Measurements from ENCODE around the gene KRTAP10-12.

The KRTAP10-12 gene

GRCh38 chr21:44712203-44713028 lies 15.4 kb downstream of the KRTAP10-12 start:
- no peak for DNase-seq

- DNase-seq, result no peak
Observed at GRCh38 chr21:44713130-44713529, 16.2 kb downstream of the KRTAP10-12 start.

- no peak for DNase-seq
Observed at GRCh38 chr21:44713846-44714245, 16.9 kb downstream of the KRTAP10-12 start.

- DNase-seq, result no peak
Observed at GRCh38 chr21:44714905-44715304, 17.9 kb downstream of the KRTAP10-12 start.

- DNase-seq, result no peak
Observed at GRCh38 chr21:44716984-44717383, 20.0 kb downstream of the KRTAP10-12 start.

GRCh38 chr21:44718093-44718492 lies 21.1 kb downstream of the KRTAP10-12 start:
- DNase-seq, result no peak

GRCh38 chr21:44718571-44718970 lies 21.6 kb downstream of the KRTAP10-12 start:
- DNase-seq, result no peak

GRCh38 chr21:44720170-44720569 lies 23.2 kb downstream of the KRTAP10-12 start:
- no peak for DNase-seq

GRCh38 chr21:44722731-44723130 lies 25.8 kb downstream of the KRTAP10-12 start:
- no peak for DNase-seq

- no peak for DNase-seq
Observed at GRCh38 chr21:44723177-44724131, 26.5 kb downstream of the KRTAP10-12 start.

- no peak for DNase-seq
Observed at GRCh38 chr21:44724196-44724595, 27.2 kb downstream of the KRTAP10-12 start.

GRCh38 chr21:44724926-44725325 lies 28.0 kb downstream of the KRTAP10-12 start:
- DNase-seq, result no peak

GRCh38 chr21:44726826-44727225 lies 29.9 kb downstream of the KRTAP10-12 start:
- DNase-seq, result no peak

- DNase-seq, result no peak
Observed at GRCh38 chr21:44727321-44727720, 30.3 kb downstream of the KRTAP10-12 start.

- DNase-seq, result no peak
Observed at GRCh38 chr21:44727757-44728156, 30.8 kb downstream of the KRTAP10-12 start.

- DNase-seq, result no peak
Observed at GRCh38 chr21:44728716-44729115, 31.7 kb downstream of the KRTAP10-12 start.

- no peak for DNase-seq
Observed at GRCh38 chr21:44729336-44730027, 32.5 kb downstream of the KRTAP10-12 start.

GRCh38 chr21:44730028-44730395 lies 33.0 kb downstream of the KRTAP10-12 start:
- no peak for DNase-seq

- DNase-seq, result no peak
Observed at GRCh38 chr21:44730951-44731579, 34.1 kb downstream of the KRTAP10-12 start.

GRCh38 chr21:44732263-44732662 lies 35.3 kb downstream of the KRTAP10-12 start:
- DNase-seq, result no peak

GRCh38 chr21:44732956-44733355 lies 36.0 kb downstream of the KRTAP10-12 start:
- DNase-seq, result no peak

GRCh38 chr21:44734026-44734745 lies 37.2 kb downstream of the KRTAP10-12 start:
- no peak for DNase-seq

All from activated gamma-delta T cell treated with Interleukin-2 at 50 U/mL for 16 hours (primary cell).